ENCODE measurements around the gene PPP2R2B.

The PPP2R2B gene

GRCh38 chr5:146722361-146722779 is 156.2 kb downstream of the PPP2R2B start:
- no peak for DNase-seq (ENCODE audit: low read depth)
- TF ChIP-seq, protein P1, sequence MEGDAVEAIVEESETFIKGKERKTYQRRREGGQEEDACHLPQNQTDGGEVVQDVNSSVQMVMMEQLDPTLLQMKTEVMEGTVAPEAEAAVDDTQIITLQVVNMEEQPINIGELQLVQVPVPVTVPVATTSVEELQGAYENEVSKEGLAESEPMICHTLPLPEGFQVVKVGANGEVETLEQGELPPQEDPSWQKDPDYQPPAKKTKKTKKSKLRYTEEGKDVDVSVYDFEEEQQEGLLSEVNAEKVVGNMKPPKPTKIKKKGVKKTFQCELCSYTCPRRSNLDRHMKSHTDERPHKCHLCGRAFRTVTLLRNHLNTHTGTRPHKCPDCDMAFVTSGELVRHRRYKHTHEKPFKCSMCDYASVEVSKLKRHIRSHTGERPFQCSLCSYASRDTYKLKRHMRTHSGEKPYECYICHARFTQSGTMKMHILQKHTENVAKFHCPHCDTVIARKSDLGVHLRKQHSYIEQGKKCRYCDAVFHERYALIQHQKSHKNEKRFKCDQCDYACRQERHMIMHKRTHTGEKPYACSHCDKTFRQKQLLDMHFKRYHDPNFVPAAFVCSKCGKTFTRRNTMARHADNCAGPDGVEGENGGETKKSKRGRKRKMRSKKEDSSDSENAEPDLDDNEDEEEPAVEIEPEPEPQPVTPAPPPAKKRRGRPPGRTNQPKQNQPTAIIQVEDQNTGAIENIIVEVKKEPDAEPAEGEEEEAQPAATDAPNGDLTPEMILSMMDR (conservative IDR thresholded peaks at IDR 0.05; ENCODE audit: low read length) = no peak
- no peak overlapping the region for H3K4me3 ChIP-seq (ENCODE audit: low read length)

DNA sequence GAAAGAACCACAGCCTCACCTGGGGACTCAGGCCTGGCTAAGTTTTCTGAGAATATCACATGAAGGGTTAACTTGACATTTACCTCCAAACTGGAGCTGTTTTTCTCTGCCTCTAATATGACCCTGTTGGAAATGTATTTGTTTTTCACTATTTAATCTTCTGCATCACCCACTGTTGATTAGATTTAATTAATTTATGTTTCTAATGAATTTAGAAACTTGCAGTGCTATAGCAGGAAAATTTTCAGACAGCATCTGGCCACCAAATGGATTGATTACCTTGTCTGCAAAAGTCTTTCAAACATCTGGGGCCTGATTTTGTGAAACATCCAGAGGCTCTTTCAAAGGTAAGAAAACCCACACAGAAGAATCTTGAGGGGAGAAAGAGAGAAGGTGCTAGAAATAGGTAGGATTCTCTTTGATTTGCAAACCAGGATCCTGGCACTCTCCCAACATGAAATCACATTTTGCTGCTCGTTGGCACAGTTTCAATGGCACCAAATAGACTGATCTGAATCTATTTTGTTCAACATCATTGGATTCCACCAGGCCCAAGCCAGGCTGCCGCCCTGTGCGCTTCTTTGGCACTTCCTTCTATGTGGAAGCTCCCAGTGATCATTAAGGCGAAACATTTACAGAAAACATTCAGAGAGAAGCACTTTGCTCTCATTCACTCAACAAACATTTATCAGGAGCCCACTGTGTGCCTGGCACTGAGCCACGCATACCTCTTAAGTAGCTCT is 157.3 kb downstream of the PPP2R2B start:
- no peak for DNase-seq (ENCODE audit: low read depth)
- H3K4me3 ChIP-seq (ENCODE audit: low read length) = no peak overlapping the region
- TF ChIP-seq, protein P1 (conservative IDR thresholded peaks at IDR 0.05; ENCODE audit: low read length) = no peak

DNA sequence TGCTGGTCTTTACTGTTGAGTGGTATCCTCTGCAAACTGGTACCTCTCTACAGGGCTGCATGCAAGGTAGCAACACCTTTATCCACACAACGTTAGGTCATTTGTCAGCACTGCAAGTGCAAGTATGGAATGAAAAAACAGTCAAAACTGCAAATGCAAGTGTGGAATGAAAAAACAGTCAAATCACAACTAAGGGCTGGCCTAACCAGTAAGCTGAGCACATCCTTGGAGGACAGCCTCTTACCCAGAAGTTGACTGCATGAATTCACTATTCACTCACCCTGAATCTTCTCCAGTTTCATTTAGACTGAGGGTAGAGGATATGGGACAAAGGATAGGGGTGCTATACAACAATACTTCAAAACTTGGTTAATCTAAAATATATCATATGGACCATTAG is 158.4 kb downstream of the PPP2R2B start:
- TF ChIP-seq, protein P1 (conservative IDR thresholded peaks at IDR 0.05; ENCODE audit: low read length) = no peak
- no peak overlapping the region for H3K4me3 ChIP-seq (ENCODE audit: low read length)

DNA sequence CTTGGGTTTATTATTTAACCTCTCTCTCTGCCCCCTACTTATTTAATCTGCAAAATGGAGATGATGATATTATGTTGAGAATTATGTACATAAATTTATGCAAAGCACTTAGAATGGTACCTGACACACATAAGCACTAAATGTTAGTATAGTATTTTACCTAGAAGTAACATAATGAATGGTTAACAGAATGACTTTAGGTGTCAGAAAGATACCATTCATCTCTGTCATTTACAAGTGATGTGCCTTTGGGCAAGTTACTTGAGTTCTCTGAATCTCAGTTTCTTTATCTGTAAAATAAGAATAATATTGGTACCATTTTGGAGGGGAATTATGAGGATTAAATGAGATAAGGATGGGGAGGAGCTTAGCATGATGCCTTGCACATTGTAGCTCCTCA is 159.4 kb downstream of the PPP2R2B start:
- no peak overlapping the region for H3K4me3 ChIP-seq (ENCODE audit: low read length)
- DNase-seq (ENCODE audit: low read depth) = no peak
- TF ChIP-seq, protein P1 (conservative IDR thresholded peaks at IDR 0.05; ENCODE audit: low read length) = no peak

More for the DNA sequence above, 158.4 kb downstream of the PPP2R2B start:
- DNase-seq (ENCODE audit: low read depth) = no peak

DNA sequence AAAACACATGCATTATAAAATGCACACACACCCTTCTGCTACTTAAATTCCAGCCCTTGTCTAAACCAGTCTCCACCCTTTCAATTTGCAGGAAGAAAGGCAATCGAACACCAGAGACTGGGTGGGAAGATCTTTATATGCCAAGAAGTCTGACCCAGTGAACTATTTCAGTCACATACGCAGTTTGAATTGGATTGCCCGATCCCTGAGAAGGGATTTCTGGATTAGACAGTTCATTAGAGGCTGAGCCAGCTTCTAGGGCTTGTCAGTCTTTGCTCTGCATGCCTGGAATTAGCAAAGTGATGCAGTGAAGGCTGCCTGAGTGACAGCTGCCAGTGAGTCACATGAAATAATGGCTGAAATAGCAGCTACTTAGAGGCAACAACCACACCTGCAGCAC is 159.9 kb downstream of the PPP2R2B start:
- DNase-seq (ENCODE audit: low read depth) = no peak
- TF ChIP-seq, protein P1 (conservative IDR thresholded peaks at IDR 0.05; ENCODE audit: low read length) = no peak
- H3K4me3 ChIP-seq (ENCODE audit: low read length) = no peak overlapping the region

GRCh38 chr5:146717951-146718350 is 160.6 kb downstream of the PPP2R2B start:
- TF ChIP-seq, protein P1 (conservative IDR thresholded peaks at IDR 0.05; ENCODE audit: low read length) = no peak

GRCh38 chr5:146716636-146717035 is 161.9 kb downstream of the PPP2R2B start:
- no peak for DNase-seq (ENCODE audit: low read depth)
- no peak overlapping the region for H3K4me3 ChIP-seq (ENCODE audit: low read length)
- TF ChIP-seq, protein P1 (conservative IDR thresholded peaks at IDR 0.05; ENCODE audit: low read length) = no peak

More at GRCh38 chr5:146717951-146718350, 160.6 kb downstream of the PPP2R2B start:
- H3K4me3 ChIP-seq (ENCODE audit: low read length) = no peak overlapping the region
- DNase-seq (ENCODE audit: low read depth) = no peak

Measured in AG10803 (cell line).